Left hindlimb (tissue), 1 donor: ENCODE measurements around the gene SOX1.
A peak's percentile ranks its signal among the peaks of the same experiment; 100 is the strongest.

ENCODE experiments used
- DNase-seq: peaks from one replicate; pipeline ENCODE4 v3.0.0-alpha.2; 2018

Gene SOX1

DNA sequence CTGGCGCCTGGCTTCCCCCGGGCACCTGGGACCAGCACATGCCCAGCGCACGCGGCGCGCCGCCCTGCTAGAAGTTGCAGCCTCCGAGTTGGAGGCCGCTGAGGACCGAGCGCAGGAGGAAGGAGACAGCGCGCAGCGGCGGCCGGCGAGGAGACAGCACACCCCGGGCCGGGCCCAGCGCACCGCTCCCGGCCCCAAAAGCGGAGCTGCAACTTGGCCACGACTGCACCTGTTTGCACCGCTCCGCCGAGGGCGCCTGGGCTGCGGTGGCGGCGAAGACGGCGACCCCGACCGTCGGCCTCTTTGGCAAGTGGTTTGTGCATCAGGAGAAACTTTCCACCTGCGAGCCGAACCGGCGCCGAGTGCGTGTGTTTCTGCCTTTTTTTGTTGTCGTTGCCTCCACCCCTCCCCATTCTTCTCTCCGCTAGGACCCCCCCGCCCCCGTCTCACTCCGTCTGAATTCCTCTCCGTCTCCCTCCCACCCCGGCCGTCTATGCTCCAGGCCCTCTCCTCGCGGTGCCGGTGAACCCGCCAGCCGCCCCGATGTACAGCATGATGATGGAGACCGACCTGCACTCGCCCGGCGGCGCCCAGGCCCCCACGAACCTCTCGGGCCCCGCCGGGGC lies at the start of gene SOX1:
Gene SOX1, plus strand, starts transcription at position 34 of the 626 bp plus-strand sequence. Its CDS starts 510 bp downstream, at position 544.
- no peak for DNase-seq

DNA sequence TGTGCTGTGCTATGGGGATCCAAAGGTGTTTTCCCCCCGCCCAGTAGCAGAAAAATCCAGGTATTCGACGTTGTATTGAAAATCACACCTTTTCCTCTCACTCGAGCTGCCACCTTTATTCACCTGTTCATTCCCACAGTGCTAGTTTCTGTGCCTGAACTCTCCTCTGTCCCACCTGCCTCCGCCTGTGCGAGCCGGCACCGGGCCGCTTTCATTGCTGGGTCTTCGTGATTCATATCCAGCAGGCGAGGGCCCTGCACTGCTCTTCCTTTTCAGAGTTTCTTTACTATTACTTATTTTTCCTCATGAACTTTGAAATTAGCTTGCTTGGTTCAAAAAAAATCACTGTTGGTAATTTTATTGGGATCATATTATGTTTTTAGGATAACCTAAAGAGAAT lies 42.4 kb upstream of the SOX1 start:
- no peak for DNase-seq

DNA sequence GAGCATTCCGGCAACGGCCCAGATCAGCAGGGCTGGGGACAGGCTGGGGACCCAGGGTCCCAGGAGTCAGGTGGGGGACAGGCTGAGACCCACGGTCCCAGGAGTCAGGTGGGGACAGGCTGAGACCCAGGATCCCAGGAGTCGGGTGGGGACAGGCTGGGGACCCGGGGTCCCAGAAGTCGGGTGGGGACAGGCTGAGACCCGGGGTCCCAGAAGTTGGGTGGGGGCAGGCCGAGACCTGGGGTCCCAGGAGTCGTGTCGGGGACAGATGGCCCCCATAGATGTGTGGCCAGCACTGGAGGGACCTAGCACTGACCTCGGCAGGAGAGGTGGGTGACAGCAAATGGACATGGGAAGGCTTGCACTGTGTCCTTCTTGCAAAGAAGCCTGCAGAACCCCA lies 39.7 kb upstream of the SOX1 start:
- no peak for DNase-seq

DNA sequence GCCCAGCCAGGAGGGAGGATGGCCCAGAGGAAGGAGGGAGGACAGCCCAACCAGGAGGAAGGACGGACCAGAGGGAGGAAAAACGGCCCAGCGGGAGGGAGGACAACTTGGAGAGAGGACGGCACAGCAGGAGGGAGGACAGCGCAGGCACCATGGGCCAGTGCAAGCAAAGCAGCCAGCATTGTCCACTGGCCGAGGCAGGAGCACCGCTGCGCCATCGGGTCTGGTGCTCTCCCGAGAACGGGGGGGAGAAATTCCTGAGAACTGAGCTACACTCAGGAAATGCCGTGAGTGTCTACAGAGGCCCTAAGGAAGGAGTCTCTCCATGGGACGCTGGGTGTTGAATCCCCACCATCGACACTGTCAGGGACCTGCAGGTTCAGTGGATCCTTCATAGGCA lies 38.5 kb upstream of the SOX1 start:
- no peak for DNase-seq

DNA sequence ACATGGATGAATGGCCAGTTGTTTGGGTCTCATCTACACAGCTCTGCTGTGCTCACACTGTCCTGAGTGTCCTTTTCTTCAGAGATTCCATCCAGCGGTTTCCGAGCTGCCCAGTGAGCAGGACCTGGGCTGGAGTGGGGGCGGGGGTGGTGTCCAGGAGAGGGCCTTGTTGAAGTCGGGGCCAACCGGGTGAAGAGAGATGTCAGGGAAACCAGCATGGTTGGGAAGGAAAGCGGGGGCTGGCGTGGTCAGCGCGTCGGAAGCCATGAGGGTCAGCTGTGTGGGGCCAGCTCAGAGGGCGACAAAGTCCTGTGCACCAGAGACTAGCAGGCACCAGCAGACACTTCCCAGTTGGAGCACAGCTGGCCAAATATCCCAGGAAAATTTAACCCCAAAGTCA lies 37.8 kb upstream of the SOX1 start:
- no peak for DNase-seq

DNA sequence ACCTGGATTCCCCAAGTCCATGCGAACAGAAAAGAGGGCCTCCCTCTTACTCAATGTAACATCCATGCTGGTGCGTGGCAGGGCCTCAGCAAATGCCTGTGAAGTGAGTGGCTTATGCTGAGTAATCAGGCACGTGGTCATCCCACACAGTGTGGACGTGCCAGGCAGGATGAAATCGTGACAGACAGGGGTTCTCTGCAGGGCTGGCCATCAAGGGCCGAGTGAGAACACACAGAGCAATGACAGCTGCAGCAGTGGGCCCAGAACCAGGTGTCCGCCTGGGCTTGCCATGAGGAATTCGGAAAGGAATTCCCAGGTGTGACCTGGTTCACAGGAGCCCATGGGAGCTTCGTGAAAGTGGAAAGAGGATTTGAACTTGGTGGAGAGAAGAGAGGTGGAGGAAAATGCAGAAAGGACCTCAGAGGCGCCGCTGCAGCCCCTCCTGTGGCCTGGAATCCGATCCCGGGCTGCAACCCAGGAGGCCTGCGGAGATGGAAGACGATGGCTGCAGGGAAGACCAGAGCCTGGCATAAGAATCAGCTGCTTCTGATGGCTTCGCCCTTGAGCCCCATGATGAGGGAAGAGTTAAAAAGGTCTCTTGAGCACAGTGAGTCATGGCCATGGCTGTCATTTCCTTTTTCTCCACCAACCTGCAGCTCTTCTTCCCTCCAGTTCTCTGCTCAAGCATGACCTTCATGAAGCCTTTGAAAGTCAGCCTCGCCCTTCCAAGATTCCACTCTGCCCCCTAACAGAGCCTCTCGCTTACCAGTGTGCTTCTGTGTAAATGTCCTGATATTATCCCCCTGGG lies 34.6 kb upstream of the SOX1 start:
- DNase-seq, result peak; percentile 50

DNA sequence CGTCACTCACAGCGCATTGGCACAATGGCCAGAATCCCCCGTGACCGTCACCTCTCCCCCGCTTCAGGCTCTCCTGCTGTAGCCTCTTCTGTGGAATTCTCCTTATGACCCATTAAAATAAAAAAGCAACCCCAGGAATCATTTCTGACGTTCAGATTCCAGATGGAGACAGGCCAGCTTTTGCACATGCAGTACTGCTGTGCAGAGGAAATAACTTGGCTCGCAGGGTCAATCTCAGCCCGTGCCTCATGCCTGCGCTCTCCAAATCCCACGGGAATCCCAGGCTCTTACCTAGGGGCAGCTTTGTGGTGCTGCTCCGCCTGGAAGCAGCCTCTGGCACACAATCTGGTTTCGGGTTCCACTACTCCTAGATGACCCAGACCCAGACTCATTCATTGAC lies 32.7 kb upstream of the SOX1 start:
- no peak for DNase-seq

DNA sequence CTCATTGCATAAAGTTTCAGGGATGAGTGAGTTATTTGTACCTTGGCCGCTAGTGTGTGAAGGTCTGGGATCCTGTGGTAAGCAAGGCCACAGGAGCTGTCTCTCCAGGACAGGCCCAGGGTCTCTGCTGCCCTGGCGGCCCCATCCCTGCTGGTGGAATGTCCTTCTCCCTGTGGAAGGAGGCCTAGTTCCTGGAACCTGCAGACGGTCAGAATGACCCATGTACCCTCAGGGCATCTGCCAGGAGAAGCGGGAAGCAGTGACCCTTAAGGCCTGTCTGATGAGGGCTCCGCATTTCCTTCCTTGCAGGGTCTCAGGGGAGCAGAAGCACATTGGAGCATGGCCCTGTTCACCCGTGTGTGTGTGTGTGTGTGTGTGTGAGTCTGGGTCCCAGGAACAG lies 32.1 kb upstream of the SOX1 start:
- no peak for DNase-seq

DNA sequence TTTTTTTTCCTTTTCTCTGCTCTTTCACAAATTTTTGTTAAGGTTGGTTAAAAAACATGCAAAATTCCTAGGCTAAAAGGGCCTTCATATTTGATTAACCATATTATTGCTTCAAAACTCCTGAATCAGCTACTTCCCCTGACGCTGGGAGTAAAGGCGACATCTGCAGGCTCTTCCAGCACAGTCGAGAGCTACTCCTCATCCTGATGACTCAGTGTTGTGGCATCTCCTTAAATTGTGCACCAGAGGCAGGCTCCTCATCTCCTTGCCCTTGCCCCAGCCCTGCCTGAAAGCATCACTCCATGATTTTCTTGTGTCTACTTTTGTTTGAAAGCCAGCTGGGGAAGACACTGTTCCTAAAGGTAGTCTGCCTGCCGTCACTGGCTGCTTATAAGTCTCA lies 24.5 kb upstream of the SOX1 start:
- DNase-seq, result no peak

DNA sequence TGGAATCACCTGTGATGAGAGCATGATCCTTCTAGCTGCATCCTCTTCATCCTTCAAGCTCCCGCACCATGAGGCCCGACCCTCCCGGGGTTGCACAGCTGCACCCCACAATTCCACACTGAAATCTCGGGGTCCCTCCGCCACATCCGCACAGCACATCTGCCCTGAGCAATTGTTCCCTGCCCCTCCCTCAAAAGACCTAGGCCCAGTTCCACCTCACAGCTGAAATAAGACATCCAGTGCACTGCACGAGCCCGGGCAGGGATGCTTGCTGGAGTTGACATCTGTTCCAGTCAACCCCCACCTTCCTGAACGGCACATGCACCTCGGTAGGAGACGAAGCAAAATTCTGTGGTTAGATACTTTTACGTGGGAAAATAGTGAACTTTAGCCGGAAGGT lies 14.7 kb upstream of the SOX1 start:
- DNase-seq, result no peak

DNA sequence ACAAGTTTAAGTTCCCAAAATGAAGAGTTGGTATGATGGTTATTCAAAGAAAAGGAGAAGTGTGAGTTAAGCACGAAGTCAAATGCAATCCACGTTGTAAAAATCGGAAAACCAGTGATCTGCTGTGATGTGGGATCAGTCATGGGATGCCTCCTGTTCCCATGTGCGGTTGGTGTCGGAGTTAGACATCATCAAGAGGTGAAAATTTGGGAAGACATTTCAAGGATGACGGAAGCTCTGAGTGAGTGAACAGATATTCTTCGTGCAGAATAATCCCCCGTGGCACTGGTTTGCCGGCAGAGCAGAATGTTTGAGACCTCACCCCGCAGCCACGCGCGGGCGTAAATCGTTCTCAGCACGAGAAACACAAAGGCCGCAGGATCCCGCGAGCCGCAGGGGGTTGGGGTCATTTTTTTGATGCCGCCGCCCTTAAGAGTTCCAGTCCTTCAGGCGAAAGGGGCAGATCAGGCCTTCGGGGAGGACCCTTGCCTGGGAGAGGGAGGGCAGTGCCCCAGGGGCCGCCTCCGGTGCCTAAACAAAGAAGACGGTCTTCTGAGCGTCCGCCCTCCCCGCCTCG lies 13.7 kb upstream of the SOX1 start:
- DNase-seq, result no peak

DNA sequence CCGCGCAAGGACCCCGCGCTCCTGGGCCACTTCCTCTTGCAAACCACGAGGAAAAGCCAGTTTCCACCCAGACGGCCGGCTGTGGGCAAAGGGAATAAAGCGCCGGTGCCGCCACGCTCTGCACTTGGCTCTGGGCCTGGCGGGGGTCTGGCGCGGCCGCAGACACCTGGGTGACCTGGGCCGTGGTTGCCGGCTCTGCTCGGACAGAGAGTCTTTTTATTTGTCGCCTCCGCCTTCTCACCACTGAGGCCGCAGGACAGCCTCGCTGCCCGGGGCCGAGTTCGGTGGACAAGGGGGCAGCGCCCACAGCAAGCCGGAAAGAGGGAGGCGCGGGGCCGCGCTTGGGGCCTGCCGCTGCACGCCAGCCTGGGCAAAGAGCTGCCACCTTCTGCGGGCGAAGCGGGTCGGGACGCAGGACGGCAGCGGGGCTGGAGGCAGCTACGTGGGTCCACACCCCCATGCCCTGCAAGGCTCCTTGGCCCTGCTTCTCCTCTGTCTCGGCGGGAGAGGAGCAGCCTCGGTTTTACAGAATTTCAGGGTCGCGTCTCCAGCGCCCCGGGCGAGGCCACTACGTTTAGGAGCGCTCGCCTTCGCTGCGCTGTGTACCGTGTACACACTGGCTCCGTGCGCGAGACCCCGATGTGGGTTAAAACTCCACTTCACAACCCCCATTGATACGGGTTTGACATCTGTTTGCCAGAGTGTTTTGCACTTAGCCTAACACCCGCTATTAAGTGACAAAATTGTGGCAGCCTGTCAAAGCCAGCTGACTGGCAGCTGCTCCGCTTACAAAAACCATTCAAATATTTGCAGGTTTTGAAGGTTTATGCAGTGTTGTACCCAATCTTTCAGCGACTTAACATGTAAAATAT lies 13.0 kb upstream of the SOX1 start:
- no peak for DNase-seq

DNA sequence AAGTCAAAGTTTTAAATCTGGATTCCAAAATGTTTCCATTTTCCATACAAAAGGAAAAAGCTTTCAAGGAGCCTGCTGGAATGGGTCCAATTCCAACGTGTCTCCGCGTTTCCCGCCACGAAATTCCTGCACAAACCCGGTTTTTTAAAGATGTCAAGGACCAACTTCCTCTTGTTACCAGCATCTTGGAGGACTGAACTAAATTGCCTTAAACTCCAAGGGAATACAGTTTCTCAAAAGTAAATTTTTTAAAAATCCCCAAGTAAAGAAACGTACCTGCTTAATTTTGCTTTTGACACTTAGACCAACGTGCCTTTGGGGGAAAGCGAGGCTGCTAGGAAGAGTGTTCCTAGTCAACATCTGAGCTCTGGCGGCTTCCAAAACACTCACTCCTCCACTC lies 12.3 kb upstream of the SOX1 start:
- DNase-seq, result no peak

DNA sequence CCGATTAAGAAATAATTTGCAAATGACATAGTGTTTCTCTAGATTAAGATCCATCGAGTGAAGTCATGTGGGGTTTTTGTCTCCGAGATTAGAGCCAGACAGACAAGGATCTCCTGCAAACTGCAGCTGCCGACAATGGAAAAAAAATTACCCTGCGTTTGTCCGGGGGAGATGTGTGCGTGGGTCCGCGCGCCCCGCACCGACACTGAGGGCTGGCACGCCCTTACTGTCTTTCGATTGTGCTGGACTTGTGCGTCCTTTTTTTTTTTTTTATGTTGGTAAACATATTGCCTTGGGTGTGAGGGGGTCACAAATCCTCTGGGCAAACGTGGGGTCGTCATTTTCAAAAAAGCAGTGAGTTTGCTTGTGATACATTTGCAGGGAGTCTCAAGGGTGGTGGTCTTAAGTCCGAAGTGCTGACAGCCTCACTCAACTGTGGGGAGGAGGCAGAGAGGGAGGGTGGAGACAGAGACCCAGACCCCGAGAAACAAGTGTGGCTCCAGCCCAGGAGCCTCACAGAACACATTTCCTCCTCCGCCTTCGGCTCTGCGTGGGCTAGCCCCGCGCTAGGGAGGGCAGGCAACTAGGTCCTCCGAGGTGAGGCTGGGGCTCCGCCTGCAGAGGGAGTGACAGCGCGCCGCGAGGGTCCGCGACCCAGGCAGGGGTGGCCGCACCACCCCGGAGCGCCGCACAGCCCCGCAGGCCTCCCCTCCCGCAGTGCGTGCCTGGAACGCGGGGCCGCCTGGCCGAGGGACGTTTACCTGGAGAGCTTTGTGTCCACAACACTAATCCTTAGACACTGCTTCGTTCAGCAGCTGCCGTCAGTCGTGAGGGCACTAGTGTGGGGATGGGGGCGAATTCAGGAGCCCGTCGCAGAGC lies 11.7 kb upstream of the SOX1 start:
- no peak for DNase-seq

DNA sequence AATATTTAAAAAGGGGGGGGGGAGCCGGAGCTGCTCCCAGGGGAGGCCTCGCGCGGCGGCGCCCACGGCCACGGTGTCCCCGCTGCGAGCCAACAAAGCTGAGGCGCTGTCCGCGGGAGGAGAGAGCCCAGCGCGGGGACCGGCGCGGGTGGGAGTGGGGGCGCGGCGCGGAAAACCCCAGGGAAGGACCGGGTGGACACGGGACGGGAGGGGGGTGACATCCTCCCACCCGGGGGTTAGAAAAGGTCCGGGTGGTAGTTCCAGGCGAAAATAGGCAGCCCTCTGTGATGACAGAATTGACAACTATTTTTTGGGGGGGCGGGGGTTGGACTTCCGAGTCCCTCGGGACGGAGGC lies 11.1 kb upstream of the SOX1 start:
- DNase-seq, result no peak

DNA sequence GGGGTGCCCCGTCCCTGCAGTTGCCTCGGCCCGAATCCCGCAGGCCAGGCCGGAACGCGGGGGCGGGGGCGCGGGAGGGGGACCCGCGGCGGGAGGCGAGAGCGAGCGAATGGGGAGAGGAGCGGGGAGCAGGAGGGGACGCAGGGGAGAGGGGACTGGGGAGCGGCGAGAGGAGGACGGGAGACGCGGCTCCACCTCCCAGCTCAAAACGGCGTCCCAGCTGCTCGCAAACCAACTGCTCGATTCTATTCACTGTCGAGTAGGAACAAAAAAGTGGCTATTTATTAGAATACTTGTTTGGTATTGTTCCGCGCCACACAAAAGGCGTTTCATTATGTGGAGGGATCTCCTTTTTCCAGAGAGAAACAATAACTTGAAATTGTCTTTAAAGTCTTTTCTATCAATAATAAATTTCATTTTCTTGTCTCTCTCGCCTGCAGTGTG lies 10.6 kb upstream of the SOX1 start:
- DNase-seq, result no peak

DNA sequence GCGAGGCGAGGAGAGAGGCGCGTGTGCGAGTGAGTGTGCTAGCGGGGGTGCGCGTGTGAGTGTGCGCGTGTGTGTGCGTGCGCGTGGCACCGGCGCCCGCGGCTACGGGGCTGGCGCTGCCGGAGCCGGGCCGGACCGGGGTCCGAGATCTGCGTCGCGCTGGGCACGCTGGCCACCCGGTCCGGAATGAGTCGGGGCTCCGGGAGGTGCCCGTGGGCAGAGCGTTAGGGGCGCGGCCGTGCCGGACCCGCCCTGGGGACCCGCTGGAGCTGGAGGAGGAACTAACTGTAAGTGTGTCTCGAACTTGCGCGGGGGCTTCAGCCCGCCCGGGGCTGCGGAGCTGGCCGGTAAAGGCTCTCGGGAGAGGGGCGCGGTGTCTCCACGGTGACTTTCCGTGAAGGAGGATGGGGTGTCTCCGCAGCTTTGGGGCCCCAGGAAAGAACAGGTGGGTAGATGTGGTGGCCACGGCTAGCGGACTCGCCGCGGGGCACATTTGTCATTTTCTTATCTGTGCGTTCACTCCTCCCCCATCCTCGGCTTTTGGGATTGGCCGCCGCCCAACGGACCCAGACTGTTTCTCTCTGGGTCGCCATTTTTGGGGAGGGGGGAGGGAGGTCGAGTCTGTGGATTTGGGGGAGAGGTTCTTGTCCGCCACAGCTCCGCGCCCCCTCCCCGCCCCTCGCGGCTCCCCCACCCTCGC lies 10.1 kb upstream of the SOX1 start:
- no peak for DNase-seq

DNA sequence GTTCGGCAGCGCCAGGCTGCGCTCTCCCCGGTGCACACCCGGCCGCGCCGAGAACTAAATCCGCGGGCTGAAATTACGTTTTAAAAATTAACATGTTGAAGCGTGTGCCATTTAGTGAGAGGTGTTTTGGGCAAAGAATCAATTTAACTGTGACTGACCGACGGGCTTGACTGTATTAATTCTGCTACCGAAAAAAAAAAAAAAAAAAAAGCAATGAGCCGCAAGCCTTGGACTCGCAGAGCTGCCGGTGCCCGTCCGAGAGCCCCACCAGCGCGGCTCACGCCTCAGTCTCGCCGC lies 9.6 kb upstream of the SOX1 start:
- DNase-seq, result no peak

DNA sequence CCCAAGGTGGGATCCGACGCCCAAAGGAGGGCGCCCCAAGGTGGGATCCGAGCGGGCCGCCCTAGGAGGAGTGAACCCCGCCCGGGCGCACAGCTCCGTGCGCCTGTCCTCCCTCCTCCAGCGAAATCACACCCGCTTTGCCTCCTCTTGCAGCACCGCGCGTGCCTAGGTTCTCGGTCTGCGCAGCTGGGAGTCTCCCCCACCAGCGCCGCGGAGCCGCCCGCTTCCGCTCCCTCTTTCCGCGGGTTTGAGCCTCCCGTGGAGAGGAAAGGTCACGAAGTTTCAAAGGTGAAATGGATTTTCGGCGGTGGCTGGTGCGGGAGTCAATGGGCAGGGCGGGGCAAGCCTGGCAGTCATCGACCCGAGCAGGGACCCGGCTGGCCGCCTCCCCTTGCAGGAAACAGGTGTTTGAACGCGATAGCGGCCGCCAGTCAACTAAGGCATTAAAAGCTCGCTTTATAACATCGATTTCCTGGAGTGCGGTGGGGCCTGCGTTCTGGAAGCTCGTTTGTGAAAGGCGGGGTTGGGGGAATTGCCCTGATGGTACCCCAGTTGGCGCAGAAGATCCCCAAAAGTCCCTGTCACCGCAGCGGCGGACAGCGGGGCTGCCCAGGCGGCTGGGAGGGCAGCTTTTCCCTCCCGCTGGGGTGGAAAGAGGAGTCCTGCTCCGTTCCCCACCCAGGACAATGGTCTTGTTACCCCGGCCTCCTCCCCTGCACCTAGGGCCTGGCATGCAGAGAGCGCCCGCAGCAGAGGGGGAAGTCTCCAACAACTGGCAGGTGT lies 9.0 kb upstream of the SOX1 start:
- DNase-seq, result no peak

DNA sequence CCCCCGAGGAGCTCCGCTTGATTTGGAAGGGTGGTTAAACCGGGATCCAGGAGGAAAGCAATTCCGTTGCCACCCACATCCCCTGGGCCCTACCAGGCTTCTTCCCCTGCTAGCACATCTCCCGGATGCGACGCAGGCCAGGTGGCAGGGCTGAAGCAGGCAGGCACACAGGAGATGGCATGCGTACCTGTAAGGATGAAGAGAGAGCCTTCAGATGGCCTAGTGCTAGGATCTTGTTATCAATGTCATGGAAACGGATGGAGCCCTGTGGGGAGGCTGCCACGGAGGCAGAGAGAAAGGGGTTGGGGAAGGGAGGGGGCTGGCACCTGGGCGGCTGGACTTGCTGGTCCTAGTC lies 8.5 kb upstream of the SOX1 start:
- DNase-seq, result no peak

DNA sequence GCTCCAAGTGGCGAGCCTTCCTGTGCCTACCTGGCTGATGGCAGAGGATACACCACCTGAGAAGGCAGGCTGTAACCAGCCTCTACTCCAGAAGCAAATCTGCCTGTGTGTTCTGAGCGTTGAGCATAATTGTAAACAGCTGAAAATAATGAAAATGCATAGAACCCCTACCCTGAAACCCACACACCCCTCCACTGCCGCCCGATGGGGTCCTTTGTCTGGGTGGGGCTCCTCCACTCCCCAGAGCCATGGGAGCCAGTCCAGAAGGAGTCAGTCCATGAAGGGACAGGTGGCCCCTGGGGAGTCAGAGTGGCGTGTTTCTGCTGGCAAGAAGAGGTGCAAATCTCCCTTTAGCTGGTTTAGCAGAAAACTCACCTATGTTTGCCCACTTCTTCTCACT lies 8.0 kb upstream of the SOX1 start:
- DNase-seq, result no peak
